ENCODE data around the gene KRTAP2-4.

GRCh38 chr17:41015454-41015853 lies 50.2 kb downstream of the KRTAP2-4 start:
- TF ChIP-seq, protein P1, sequence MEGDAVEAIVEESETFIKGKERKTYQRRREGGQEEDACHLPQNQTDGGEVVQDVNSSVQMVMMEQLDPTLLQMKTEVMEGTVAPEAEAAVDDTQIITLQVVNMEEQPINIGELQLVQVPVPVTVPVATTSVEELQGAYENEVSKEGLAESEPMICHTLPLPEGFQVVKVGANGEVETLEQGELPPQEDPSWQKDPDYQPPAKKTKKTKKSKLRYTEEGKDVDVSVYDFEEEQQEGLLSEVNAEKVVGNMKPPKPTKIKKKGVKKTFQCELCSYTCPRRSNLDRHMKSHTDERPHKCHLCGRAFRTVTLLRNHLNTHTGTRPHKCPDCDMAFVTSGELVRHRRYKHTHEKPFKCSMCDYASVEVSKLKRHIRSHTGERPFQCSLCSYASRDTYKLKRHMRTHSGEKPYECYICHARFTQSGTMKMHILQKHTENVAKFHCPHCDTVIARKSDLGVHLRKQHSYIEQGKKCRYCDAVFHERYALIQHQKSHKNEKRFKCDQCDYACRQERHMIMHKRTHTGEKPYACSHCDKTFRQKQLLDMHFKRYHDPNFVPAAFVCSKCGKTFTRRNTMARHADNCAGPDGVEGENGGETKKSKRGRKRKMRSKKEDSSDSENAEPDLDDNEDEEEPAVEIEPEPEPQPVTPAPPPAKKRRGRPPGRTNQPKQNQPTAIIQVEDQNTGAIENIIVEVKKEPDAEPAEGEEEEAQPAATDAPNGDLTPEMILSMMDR (conservative IDR thresholded peaks at IDR 0.05): no peak
- TF ChIP-seq EZH2 (IDR thresholded peaks at IDR 0.05; ENCODE audit: low read depth): no peak
